Activated T-cell treated with anti-CD3 and anti-CD28 coated beads, Interleukin-2, amount 50 U/mL, for 48 hours (primary cell): ENCODE data around the gene FXN.
"Not testable (repeated sequence)": the region's sequence is repeated elsewhere in the genome, so short reads cannot be mapped to it uniquely, and the experiment has no call there.

Experiments used
- DNase-seq, 2 experiments: peaks; one replicate each; pipeline ENCODE4 v3.0.0-alpha.2; 2020

FXN gene

DNA sequence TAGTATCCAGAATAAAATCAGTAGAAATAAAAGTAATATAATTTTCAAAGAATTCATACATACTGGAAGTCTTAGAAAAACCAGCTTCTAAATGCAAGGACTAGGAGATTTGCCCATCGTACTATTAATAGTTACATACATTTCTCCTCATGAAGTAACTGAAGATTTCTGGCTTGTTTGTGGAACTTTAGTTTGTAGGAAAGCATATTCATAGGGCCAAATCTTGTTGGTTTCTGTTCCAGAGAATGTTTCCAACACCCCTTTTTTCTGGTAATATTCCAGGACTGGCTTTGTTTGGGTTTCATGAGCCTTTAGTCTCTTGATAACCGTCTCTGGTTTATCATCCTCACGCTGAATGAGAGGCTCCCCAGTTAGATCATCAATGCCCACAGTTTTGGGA is 72.2 kb downstream of the FXN start:
- DNase-seq, result no peak

DNA sequence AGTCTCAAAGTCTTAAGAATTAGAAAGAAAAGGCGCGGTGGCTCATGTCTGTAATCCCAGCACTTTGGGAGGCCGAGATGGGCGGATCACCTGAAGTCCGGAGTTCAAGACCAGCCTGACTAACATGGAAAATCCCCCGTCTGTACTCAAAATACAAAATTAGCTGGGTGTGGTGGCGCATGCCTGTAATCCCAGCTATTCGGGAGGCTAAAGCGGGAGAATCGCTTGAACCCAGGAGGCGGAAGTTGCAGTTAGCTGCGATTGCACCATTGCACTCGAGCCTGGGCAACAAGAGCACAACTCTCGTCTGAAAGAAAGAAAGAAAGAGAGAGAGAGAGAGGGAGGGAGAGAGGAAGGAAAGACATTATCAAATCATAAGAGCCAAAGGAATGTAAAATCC is 73.2 kb downstream of the FXN start:
- not testable (repeated sequence) for DNase-seq

DNA sequence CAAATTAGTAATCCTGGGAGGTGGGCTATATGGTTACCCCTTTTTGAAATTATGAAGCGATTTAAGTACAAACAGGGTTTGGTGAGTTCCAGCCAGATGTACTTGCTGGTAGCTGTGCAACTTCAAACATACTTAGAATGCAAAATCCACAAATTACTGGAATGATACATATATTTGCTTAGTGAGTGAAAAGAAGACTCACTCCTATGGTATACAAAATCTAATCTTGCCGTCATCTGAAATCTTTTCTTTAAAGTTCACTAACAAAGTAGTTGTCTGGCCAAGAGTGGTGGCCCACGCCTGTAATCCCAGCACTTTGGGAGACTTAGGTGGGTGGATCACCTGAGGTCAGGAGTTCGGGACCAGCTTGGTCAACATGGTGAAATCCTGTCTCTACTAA is 73.6 kb downstream of the FXN start:
- no peak for DNase-seq

DNA sequence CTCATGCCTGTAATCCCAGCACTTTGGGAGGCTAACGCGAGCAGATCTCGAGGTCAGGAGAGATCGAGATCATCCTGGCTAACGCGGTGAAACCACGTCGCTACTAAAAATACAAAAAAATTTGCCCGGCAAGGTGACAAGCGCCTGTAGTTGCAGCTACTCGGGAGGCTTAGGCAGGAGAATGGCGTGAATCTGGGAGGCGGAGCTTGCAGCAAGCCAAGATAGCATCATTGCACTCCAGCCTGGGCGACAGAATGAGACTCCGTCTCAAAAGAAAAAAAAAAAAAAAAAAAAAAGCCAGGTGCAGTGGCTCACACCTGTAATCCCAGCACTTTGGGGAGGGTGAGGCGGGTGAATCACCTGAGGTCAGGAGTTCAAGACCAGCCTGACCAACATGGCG is 77.1 kb downstream of the FXN start:
- not testable (repeated sequence) for DNase-seq

DNA sequence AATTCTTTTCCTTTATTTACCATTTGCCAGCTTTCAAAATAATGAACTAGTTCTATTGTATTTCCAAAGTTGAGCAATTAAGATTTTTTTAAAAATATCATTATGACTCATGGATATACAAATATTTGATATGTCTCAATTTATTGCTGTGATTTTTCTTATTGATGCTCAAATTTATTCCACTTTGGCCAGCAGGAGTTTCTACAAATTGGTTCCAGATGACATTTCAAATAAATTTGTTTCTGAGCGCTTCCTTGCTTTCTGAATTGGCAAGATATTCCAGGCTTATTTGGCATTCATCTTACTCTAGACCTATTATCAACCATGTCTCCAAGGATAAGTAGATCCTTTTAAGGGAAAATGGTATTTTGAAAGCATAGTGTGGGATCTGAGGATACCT is 80.1 kb downstream of the FXN start:
- DNase-seq, result no peak

DNA sequence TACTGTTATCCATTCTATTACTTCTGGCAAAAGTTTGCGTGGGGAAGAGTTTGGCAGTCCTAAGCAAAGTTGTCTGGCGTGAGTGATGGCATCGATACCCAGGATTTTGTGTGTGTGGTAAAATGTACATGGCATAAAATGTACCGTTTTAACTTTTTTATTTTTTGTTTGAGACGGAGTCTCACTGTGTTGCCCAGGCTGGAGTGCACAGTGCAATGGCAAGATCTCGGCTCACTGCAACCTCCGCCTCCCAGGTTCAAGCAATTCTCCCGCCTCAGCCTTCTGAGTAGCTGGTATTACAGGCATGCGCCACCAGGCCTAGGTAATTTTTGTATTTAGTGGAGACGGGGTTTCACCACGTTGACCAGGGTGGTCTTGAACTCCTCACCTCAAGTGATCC is 83.1 kb downstream of the FXN start:
- DNase-seq, result no peak

DNA sequence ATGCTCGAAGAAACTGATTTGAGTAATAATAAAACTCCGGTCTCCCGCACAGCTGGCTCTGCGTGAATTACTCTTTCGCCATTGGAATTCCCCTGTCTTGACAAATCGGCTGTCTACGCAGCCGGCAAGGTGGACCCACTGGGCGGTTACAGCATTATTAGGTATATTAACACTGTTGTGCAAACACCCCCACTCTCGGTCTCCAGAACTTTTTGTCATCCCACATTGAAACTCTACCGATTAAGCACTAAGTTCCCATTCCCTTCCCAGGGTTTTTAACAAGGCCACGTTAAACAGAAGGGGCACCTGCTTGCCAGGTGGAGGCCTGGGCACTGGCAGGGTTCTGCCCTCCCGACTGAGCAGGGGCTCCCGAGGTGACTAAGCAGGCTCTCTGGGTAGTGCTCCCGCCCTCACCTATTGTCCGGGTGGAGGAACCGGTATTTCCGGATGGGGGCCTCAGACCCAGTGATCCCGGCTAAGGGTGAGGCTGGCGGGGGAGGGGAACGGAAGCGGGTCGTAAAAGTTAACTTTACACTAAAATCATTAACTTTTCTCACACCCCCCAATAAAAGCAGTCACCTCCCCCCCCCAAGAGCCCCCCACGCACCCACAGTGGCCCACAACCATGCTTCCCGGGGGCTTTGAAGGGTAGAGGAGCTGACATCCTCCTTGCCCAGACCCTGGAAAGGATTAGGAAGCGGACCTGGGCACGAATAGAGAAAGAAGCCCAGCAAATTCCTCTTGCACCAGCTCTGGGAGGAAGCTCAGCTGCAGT is 85.0 kb downstream of the FXN start:
- DNase-seq, result peak; percentile 26 to 29

DNA sequence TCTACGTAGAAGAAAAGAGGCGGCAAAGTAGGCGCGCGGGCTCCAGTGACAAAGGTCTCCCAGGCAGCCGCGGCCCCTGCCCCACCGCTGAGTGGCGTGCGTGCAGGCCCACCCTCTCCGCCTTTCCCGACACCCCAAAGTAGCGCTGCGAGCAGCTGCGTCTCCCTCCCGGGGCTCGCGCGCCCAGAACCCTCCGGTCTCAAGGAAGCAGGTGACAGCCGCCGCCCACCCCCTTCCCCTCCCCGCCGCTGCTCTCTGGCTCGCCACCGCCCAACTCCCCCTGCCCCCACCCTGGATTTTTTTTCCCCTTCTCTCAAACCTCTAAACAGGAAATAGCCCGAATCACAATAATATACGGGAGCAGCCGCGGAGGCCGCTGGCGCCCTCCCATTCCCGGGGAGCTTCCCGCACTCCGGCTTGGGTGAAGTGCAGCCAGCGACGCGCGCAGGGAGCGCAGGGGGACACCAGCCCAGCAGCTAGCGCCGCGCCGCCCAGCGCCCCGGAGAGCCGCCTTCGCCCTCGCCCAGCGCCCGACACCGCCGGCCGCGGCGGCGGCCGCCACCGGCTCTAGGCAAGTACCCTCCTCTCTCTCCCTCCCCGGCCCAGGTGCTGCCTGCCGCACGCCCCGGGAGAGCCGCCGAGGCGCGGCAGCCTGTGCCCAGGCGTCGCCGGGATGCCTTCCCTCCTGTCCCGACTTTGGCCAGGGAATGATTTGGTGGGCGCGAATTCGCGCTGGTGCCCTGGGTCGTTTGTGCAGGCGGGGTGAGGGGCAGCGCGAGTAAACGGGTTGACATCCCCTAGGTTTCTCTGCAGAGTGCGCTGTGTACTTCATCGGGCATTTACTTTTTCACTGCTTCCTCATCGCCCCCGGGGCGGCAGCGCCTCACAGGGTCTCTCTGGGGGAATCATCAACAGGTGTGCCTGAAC is 85.9 kb downstream of the FXN start:
- peak; percentile 51 to 56 for DNase-seq

DNA sequence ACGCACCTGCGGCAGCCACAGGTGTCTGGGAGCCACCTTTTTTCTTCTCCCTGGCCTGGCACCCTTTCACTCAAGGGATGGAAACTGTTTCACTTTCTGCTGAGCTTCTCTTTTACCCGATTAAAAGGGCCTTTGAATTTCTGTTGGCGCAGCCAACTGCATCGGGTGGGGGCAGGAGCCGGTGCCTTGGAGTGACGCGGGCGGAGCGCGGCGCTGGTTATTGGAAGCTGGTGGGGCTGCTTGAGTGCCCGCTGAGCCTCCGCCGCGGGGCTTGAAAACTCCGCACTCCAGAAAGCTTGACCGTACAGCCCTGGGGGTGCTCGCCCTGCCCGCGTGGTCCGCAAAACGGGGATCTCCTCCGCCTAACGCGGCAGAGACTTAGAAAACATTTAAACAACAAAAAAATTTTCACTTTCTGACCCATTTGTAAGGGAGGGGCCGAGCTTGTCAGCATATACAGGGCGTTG is 86.6 kb downstream of the FXN start:
- peak; percentile 53 to 57 for DNase-seq

DNA sequence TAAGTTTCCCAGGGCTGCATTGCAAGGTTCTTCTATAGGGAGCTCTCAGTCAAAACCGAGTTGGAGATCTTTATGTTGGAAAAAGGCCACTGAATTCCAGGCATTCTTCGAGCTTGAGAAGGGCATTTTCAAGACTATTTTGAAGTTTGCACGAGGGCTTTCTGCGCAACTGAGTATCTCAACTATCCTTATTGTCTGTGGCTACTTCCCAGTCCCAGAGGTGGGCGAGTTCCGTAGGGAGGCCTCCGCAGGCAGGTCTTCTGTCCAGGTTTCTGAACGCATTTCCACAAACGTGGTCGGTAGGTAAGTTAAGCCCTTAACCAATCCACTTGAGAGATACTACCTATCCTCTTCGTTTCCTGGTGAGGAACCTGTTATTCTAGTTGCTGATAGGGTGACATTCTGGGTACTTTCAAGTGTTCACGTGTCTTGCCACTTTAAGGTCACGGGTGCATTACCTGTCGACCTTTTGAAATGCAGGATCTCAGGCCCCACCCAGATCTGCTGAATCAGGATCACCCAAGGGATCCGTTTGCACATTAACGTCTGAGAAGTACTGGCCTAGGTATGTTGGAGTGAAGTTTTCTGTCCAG is 87.1 kb downstream of the FXN start:
- DNase-seq, result no peak

DNA sequence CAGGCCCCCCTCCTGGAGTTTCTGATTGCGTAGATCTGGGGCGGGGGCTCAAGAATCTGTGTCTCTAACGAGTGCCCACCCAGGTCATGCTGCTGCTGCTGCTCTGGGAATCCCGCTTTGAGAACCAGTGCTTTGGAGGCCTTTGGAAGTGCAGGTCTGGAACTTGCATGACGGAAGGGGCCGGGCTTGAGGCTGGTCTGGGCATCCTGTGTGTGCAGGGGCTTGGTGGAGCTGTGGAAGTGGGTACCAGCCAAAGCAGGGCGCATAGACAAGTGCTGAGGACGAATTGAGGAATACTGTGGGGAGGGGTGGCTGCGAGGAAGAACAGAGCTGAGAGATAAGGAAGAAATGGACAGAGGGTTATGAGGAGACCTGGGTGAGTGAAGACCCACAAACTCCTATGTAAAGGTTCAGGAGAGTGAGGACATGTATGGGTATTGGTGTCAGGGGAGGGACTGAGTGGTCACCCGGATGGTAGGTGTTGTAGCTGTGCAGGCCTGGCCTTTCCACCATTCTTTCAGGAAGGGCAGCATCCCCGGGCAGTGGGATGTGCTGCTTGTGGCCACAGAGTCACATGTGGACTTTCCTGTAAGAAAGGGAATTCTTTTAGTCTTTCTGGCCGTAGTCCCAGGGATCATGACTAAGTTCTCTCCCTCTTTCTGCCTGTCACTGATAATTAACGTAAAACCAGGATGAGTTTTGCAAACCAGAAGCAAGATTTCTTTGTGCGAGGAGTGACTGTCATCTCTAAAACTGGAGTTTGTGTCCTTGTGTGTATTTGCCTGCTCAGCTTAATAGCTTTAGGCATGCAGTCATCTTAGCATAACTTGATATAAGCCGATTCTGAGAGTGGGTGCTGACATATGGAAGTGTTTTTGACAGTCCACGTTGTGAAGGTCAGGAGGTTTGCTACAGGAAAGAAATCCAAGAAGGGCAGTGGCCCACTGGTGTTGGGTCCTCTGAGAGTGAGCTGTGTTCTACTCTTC is 95.2 kb downstream of the FXN start:
- DNase-seq, result no peak

DNA sequence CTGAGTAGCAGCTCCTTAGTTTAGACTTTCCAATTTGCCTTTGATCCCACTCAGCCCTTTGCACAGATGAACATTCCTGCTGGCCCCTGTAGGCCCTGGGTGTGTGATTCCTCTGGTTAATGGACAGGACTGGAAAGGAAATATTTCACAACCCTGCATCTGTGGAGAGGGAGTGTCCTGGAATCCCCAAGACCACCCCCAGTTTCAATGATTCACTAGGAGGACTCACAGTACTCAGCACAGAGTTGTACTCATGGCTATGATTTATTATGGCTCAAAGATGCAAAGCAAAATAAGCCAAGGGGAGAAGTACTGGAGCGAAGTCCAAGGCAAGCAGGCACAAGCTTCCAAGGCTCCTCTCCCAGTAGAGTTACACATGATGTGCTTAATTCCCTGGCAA is 96.1 kb downstream of the FXN start:
- DNase-seq, result no peak

DNA sequence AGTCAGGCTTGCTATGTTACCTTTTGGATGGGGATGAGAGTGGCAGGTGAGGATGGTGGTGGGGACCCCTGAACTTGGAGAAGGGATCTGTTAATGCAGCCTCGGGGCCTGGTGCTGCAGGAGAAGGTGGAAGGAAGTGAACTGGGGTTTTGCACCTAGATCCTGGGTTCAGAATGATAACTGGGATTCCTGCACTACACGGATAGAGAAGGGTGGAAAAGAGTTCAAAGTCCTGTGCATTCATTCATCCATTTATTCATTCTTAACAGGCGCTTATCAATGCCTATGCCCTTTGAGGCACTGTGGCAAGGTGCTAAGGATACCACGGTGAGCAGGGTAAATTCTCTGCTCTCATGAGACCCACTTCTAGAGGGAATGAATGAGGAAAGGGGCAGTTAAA is 96.8 kb downstream of the FXN start:
- DNase-seq, result no peak

DNA sequence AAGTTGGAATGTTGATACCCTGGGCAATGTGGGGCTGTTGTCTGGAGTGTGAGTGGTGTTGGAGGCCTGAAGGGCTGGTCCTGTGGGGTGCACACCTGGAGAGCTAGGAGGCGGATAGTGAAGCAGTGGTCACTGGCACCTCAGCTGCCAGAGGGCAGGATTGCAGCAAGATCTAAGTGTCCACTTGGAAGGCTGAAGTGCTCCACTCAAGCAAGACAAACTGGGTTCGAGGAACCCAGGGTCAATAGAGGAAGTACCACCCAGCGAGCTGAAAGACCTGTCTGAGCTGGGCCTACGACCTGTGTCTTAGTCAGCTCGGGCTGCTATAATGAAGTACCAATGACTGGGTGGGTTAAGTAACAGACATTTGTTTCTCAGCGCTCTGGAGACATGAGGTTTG is 98.9 kb downstream of the FXN start:
- DNase-seq, result no peak

DNA sequence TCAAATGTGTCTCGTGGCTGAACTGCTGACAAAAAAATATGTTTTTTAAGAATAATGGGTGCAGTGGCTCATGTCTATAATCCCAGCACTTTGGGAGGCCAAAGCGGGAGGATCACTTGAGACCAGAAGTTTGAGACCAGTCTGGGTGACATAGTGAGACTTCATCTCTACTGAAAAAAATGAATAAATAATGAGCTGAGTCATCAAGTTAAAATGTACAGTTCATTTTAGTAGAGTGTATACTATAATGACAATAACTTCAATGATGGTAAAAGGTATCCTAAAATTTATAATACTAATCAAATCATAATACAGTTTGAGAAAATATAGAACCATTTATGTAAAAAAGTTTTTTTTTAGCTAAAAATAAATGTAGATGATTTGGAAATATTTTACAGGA is 100.6 kb downstream of the FXN start:
- no peak for DNase-seq

DNA sequence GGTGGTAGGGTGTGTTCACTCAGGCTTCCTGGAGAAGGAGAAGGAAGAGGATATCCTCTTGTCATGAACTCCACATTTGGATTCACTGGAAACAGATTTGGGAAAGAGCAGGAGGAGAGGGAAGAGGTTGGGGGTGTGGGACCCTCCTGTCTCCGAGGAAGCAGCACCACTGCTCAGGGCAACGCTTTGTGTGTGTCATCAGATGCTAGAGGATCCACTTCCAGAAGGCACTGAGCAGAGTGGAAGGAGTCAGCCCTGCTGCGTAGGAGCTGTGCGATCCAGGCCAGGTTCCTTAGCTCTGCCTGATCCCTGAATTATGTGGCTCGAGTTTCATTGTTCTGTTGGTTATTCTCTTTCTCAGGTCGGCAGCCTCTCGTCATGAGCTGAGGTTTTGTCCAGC is 101.2 kb downstream of the FXN start:
- DNase-seq, result no peak

DNA sequence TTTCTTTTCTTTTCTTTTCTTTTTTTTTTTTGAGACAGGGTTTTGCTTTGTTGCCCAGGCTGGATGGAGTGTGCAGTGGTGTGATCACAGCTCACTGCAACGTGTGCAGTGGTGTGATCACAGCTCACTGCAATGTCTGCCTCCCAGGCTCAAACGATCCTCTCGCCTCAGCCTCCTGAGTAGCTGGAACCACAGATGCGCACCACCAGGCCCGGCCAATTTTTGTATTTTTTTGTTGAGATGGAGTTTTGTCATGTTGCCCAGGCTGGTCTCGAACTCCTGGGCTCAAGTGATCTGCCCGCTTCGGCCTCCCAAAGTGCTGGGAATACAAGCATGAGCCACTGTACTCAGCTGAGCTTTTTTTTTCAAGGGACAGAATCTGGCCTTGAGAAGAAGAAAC is 101.8 kb downstream of the FXN start:
- DNase-seq, result no peak

DNA sequence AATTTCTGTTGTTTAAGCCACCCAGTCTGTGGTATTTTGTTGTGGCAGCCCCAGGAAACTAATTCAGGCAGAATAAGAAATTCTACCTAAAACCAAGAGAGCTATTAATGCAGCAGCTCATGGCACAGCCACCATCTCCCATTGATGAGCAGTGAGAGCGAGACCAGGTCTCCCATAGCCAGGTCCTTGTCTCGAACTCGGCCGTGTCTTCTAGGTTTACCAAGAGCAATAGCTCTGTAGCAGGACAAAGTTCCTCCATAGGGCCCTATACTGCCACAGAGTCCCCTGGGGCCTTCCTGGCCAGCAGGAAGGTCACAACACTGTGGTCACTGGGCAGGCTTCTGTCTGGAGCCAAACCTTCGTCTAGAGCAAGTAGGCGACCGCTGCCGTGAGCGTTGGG is 104.0 kb downstream of the FXN start:
- DNase-seq, result no peak

DNA sequence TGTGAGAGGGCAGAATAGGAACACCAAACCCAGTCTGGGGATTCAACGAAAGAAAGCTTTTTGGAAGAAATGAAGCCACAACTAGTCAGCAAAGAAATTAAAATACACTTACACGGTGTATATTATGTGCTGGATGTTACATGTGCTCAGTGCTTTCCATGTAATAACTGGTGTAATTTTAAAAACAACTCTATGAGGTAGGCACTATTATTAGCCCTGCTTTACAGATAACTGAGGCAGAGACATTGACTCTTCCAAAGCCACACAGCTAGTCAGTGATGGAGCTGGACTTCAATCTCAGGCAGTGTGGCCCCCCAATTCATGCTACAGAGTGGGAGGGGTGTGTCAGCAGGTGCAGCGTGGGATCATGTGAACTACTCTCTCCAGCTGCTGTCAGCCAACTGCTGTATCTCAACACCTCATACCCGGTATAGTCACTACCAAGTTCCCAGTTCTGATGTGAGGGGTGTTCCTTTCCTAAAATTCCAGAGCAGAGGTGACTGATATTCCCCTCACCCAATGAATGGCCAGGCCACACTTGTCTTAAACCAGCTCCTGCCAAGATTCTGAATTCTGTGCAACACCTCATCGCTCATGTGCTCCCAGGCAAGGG is 104.7 kb downstream of the FXN start:
- DNase-seq, result no peak

DNA sequence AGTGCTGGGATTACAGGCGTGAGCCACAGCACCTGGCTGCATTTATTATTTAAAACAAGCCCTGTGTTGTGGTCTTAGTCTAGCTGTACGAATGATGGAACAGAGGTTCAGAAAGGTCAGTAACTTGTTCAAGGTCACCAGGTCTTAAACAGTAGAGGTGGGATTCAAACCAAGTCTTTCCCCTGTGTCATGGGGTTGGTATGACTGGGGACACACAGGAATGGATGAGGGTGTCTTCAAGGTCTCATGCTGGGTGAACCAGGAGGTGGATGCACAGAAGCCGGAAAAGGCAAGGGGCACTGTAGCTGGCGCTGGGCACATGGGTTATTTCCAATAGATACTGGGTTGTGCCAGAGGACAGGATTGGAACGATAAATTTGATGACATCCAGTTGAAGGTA is 106.3 kb downstream of the FXN start:
- DNase-seq, result no peak

DNA sequence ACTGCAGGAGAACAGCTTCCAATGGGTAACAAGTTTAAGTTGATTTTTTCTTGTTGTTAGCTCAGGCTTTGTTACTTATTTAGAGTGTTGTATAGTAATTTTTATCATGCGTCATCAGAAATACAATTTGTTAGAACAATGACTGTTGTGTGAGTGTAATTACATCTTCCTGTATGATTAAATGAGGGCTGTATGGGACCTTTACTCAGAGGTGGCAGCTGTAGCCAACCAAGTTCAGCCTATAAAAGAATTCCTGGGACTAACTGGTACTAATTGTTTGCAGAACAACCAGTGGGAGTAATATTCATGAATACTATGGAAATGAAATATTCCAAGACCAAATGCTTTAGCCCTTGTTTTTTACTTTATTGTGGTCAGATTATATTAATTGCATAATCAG is 107.7 kb downstream of the FXN start:
- DNase-seq, result no peak

DNA sequence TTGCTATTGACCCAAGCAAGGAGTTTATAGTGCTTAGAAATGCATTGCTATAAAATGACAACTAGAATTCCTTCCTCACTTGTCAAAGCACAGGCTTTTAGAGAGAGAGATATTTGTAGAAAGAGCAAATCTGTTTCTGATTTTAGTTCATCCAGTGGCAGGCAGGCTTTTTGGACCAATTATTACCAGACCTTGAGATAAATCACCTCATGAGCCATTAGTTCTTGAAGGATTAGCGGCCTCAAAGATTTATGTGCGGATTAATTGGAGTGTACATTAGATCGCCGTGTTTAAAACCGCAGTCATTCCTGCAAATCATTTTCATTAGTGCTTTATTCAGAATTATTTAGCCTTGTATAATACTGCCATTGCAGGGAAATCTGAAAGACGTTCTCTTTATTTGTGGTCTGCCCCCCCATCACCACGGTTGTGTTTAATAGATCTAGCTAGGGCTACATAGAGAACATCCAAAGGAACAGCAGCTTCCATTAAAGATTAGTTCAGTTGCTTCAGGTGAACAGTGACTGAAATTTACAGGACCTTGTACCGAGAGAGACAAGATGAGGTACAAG is 109.7 kb downstream of the FXN start:
- no peak for DNase-seq
